Spleen (tissue), 11 donors: ENCODE data around the gene PCBP3. TPM values are rescaled to one million over a fixed set of nuclear protein-coding genes. Genes with fewer than 3 reads are reported as not detected.

Experiments used
- DNase-seq: peaks from one replicate; pipeline ENCODE4 v3.0.0-alpha.2; 2020
- H3K27ac ChIP-seq, 8 donors: fragments of 200-600 bp; sonication (generic) in 7 of 8; 1 replicate in 4 of 8; 2 replicates in 4 of 8; pipeline versions ENCODE4 v1.5.0 to v1.8.0; 2016 to 2021; ENCODE audit warnings: inconsistent platforms in 4 of 8, mild to moderate bottlenecking in 4 of 8, moderate library complexity in 1 of 8
- H3K27me3 ChIP-seq, 7 donors: fragments of 200-600 bp; sonication (generic) in 6 of 7; replicated peaks in 1 of 7; 1 replicate in 4 of 7; 2 replicates in 3 of 7; pipeline versions ENCODE4 v1.5.0 to v1.8.0; 2016 to 2021; ENCODE audit warnings: inconsistent platforms in 3 of 7, mild to moderate bottlenecking in 1 of 7
- H3K36me3 ChIP-seq, 6 donors: fragments of 200-600 bp; sonication (generic) in 5 of 6; 1 replicate in 4 of 6; 2 replicates in 2 of 6; pipeline versions ENCODE4 v1.5.0 to v1.8.0; 2016 to 2021; ENCODE audit warnings: inconsistent platforms in 2 of 6
- H3K4me1 ChIP-seq, 6 donors: fragments of 200-600 bp; sonication (generic) in 5 of 6; 1 replicate in 3 of 6; 2 replicates in 3 of 6; pipeline versions ENCODE4 v1.5.0 to v1.8.0; 2016 to 2021; ENCODE audit warnings: inconsistent platforms in 3 of 6
- H3K4me3 ChIP-seq, 8 donors: fragments of 200-600 bp; sonication (generic) in 7 of 8; 1 replicate in 4 of 8; 2 replicates in 4 of 8; pipeline versions ENCODE4 v1.5.0 to v1.8.0; 2016 to 2021; ENCODE audit warnings: inconsistent platforms in 4 of 8, mild to moderate bottlenecking in 4 of 8, moderate library complexity in 2 of 8
- H3K9me3 ChIP-seq, 8 donors: fragments of 200-600 bp; sonication (generic) in 7 of 8; 1 replicate in 4 of 8; 2 replicates in 4 of 8; pipeline versions ENCODE4 v1.5.0 to v1.8.0; 2016 to 2021; ENCODE audit warnings: inconsistent platforms in 4 of 8
- POLR2A ChIP-seq, 3 donors: fragments of 450-650 bp; IDR thresholded peaks; one replicate each; pipeline ENCODE4 v1.5.1; 2017; ENCODE audit warnings: antibody characterized with exemption in 3 of 3, mild to moderate bottlenecking in 1 of 3
- POLR2AphosphoS5 ChIP-seq, 3 donors: sonication (generic); formaldehyde crosslinking; IDR thresholded peaks; one replicate each; pipeline ENCODE4 v1.5.1; 2017; ENCODE audit warnings: antibody characterized with exemption in 3 of 3
- WGBS, 5 donors: extraction: QIAGEN DNeasy Blood & Tissue Kit in 3 of 5; methylation state at CpG; one replicate each; pipeline versions ENCODE4 v1.1.5 to v1.1.7; 2013 to 2018; 5-methylcytosine and 5-hydroxymethylcytosine counted together
- intact Hi-C: fragments of 100-400 bp; cut with DNase I; formaldehyde crosslinking; loops from one replicate; pipeline ENCODE4 v1.15.0; 2023; ENCODE audit warnings: low total_unique reads
- polyA plus RNA-seq, 3 donors: library from polyadenylated mRNA; stranded (reverse); fragments of 200-250 nt; gene quantifications; one replicate each; pipeline ENCODE4 v1.2.1, GENCODE V29; 2013
- total RNA-seq, 7 donors: library from RNA; depleted of rRNA in 3 of 7; stranded (reverse); fragments of >200 nt in 3 of 7; fragmentation: NEBNext Ultra II Directional in 4 of 7; extraction: Animal tissue kit (Norgen Biotek cat#: 25700) in 4 of 7; gene quantifications; one replicate each; pipeline versions ENCODE4 v1.1.0 to v1.2.1, GENCODE V29; 2016 to 2021
- TF ChIP-seq, protein P1 (sequence below), 11 experiments: fragments of 200-600 bp in 7 of 11; fragments of 450-650 bp in 4 of 11; sonication (generic) in 4 of 11; IDR thresholded peaks in 8 of 11; conservative IDR thresholded peaks in 3 of 11; 1 replicate in 7 of 11; 2 replicates in 4 of 11; pipeline versions ENCODE4 v1.4.0 to v1.8.0; 2016 to 2021; ENCODE audit warnings: antibody characterized with exemption in 11 of 11, inconsistent platforms in 4 of 11, mild to moderate bottlenecking in 1 of 11
- donor health status: healthy with polysubstance abuse.
- donor health status: DM: no; HTN: no; CAD: no; lungs with moderate emphysema.
- donor health status: DM: no; HTN: no; CAD: no.
- donor health status: Bipolar disorder and iron deficiency.
- donor health status: healthy.
- donor health status: DM: no; HTN: no; CAD: no.
- donor health status: DM: yes; HTN: yes; CAD: no.

PCBP3 gene
- total and polyA plus RNA-seq, 10 donors, result 4.2 to 31.6 (median 15.2) TPM

DNA sequence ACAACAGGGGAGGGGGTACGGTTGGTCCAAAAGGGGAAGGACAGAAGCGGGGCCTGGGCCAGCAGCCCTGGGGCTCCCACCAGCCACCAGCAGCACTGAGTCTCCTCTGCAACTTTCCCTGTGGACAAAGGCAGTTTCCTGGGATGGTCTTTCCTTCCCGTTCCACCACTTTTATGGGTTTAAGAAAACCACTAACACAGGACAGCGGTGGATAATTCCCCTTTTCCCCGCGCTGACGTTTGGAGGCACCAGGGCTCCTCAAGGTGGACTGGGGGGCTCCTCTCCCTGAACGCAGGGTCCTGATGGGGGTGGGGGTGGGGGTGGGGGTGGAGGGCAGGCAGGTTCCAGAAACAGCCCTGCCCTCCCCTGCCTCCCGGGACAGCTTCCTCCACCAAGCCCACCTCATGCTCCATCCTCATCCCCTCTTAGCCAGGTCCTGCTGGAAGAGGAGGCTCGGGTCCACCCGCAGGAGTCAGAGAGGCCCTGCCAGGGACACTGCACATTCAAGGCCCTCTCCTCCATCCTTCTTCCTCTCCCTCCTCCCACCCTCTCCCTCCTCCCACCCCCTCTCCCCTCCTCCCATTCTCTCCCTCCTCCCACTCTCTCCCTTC lies 333.3 kb downstream of the PCBP3 start:
- Histone ChIP-seq H3K4me1 (peaks cover 23 to 53% (median 42%) of the 10 kb centered on the region in 6 donors), H3K4me3 (no peak overlapping the region), H3K27me3 (peaks cover 0 to 87% (median 36%) of the 10 kb centered on the region in 7 donors), H3K36me3 (no peaks in the 10 kb centered on the region), H3K9me3 (no peaks in the 10 kb centered on the region), H3K27ac (peak overlapping the region in 2 of 8 donors; percentile 8 to 41)
- no peak for DNase-seq
- TF ChIP-seq POLR2A (IDR thresholded peaks at IDR 0.05) (no peak), POLR2AphosphoS5 (IDR thresholded peaks at IDR 0.05) (no peak)
- TF ChIP-seq, protein P1, sequence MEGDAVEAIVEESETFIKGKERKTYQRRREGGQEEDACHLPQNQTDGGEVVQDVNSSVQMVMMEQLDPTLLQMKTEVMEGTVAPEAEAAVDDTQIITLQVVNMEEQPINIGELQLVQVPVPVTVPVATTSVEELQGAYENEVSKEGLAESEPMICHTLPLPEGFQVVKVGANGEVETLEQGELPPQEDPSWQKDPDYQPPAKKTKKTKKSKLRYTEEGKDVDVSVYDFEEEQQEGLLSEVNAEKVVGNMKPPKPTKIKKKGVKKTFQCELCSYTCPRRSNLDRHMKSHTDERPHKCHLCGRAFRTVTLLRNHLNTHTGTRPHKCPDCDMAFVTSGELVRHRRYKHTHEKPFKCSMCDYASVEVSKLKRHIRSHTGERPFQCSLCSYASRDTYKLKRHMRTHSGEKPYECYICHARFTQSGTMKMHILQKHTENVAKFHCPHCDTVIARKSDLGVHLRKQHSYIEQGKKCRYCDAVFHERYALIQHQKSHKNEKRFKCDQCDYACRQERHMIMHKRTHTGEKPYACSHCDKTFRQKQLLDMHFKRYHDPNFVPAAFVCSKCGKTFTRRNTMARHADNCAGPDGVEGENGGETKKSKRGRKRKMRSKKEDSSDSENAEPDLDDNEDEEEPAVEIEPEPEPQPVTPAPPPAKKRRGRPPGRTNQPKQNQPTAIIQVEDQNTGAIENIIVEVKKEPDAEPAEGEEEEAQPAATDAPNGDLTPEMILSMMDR (IDR thresholded peaks at IDR 0.05 in 8 of 11, conservative IDR thresholded peaks at IDR 0.05 in 3 of 11), result no peak
- intact Hi-C loops, result no loop called here
- WGBS, 5 donors, result 25 to 55% (median 42%) methylated on average over 9 to 11 of the region's 11 CpGs

DNA sequence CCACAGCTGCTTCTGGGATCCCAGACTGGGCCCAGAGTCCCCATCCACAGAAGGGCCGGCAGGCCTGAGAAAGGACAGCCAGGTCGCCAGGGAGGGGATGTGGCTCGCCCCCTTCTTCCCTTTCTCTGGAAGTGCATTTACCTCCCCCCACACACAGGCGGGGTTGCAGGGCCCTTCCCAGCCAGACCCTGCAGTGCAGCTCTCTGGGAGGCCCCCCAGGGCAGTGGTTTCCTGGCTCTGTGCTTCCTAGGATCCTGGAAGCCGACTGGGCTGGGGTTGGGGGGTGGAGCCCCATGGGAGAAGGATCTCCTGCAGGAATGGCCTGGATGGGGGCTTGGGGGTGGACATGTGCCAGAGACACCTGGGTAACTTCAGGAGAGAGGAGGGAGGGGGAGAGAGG lies 333.9 kb downstream of the PCBP3 start:
- Histone ChIP-seq H3K36me3 (no peaks in the 10 kb centered on the region), H3K27ac (peak overlapping the region in 3 of 8 donors; percentile 8 to 41 (median 18)), H3K27me3 (peaks cover 0 to 87% (median 32%) of the 10 kb centered on the region in 7 donors), H3K9me3 (no peaks in the 10 kb centered on the region), H3K4me3 (no peak overlapping the region), H3K4me1 (peaks cover 23 to 53% (median 43%) of the 10 kb centered on the region in 6 donors)
- TF ChIP-seq, protein P1 (IDR thresholded peaks at IDR 0.05 in 8 of 11, conservative IDR thresholded peaks at IDR 0.05 in 3 of 11), result no peak
- TF ChIP-seq POLR2A (IDR thresholded peaks at IDR 0.05), result no peak
- no peak for TF ChIP-seq POLR2AphosphoS5 (IDR thresholded peaks at IDR 0.05)
- whole genome bisulfite sequencing, 5 donors, result 34 to 60% (median 45%) methylated on average over 4 to 5 of the region's 5 CpGs
- intact Hi-C loops, result no loop called here
- peak; percentile 70 for DNase-seq

DNA sequence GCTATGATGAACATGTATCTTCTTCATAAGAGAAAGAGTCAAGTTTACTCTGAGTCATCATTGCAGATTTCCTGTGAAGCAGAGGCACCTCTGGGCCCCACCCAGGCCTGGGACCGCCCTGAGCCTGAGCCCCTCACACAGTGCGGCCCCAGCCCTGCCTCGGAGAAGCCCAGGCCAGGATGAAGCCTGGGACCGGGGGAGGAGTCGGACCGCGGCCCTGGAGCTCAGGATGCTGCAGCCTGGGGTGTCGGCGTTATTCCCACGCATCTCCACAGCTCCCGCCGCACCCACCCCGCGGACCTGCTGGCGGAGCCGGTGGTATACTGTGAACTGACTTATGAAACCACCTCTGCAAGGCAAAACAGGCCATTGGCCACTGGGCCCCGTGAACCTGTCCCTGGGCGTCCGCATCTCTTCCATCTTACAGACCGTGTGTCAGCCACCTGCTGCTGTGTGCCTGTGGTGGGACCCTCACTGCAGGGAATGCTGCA lies 335.7 kb downstream of the PCBP3 start:
- Histone ChIP-seq H3K9me3 (no peaks in the 10 kb centered on the region), H3K36me3 (peaks cover 0 to 5% (median 0%) of the 10 kb centered on the region in 6 donors), H3K27ac (no peak overlapping the region), H3K4me1 (peaks cover 11 to 46% (median 31%) of the 10 kb centered on the region in 6 donors), H3K4me3 (no peak overlapping the region), H3K27me3 (peaks cover 0 to 79% (median 21%) of the 10 kb centered on the region in 7 donors)
- 82 to 87% (median 85%) methylated on average over 20 of the region's 20 CpGs for WGBS, 5 donors
- DNase-seq, result peak; percentile 72
- intact Hi-C loops, result no loop called here
- TF ChIP-seq POLR2A (IDR thresholded peaks at IDR 0.05), result no peak
- no peak for TF ChIP-seq POLR2AphosphoS5 (IDR thresholded peaks at IDR 0.05)
- TF ChIP-seq, protein P1 (IDR thresholded peaks at IDR 0.05 in 8 of 11, conservative IDR thresholded peaks at IDR 0.05 in 3 of 11), result no peak

DNA sequence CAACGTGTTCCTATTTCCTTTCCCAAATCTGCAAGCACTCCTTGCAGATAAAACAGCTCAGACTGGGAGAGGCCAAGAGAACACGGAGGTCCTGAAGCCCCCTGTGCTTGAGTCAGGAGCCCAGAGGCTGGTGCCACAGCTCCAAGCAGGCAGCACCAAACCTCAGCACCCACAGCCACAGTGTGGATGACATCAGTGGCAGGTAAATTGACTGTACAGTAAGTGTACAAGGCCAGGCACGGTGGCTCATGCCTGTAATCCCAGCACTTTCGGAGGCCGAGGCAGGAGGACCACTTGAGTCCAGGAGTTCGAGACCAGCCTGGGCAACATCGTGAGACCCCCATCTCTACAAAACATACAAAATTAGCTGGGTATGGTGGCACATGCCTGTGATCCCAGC lies 336.1 kb downstream of the PCBP3 start:
- peaks cover 0 to 8% (median 0%) of the 10 kb centered on the region in 6 donors for H3K36me3 ChIP-seq
- no peak for DNase-seq
- TF ChIP-seq POLR2AphosphoS5 (IDR thresholded peaks at IDR 0.05), result no peak
- H3K4me1 ChIP-seq, result peaks cover 6 to 46% (median 27%) of the 10 kb centered on the region in 6 donors
- WGBS, 5 donors, result 82 to 92% (median 88%) methylated on average over 7 of the region's 7 CpGs
- no peak overlapping the region for H3K4me3 ChIP-seq
- peaks cover 0 to 75% (median 16%) of the 10 kb centered on the region in 7 donors for H3K27me3 ChIP-seq
- no peaks in the 10 kb centered on the region for H3K9me3 ChIP-seq
- intact Hi-C loops, result no loop called here
- H3K27ac ChIP-seq, result no peak overlapping the region
